SK-N-SH treated with all-trans-retinoic acid at 6 μM for 48 hours (cell line): ENCODE measurements around the gene LCN2.

Source experiments
- ATAC-seq: fragments of 200-7000 bp; cut with Tn5 transposase; 3 replicates; pipeline ENCODE4 v1.9.1; 2020; ENCODE audit warnings: mild to moderate bottlenecking, moderate library complexity
- ARNTL ChIP-seq: fragments of 450-650 bp; formaldehyde crosslinking; IDR thresholded peaks from 2 replicates; pipeline ENCODE4 v1.5.0; 2020; ENCODE audit warnings: low read depth, mild to moderate bottlenecking, moderate library complexity, borderline replicate concordance
- BACH2 ChIP-seq: fragments of 250-450 bp; sonication (Bioruptor Pico); IDR thresholded peaks from 2 replicates; pipeline ENCODE4 v1.9.0; 2021; ENCODE audit warnings: mild to moderate bottlenecking, borderline replicate concordance
- CREB5 ChIP-seq: fragments of 250-450 bp; sonication (Bioruptor Pico); IDR thresholded peaks from 2 replicates; pipeline ENCODE4 v1.5.1; 2020; ENCODE audit warnings: low read depth, mild to moderate bottlenecking, moderate library complexity
- CSRNP3 ChIP-seq: fragments of 250-450 bp; sonication (Bioruptor Pico); IDR thresholded peaks from 2 replicates; pipeline ENCODE4 v1.5.1; 2021; ENCODE audit warnings: mild to moderate bottlenecking, moderate library complexity
- ESRRG ChIP-seq: fragments of 250-450 bp; sonication (Bioruptor Pico); IDR thresholded peaks from 2 replicates; pipeline ENCODE4 v1.6.1; 2021; ENCODE audit warnings: mild to moderate bottlenecking
- GLIS3 ChIP-seq: fragments of 250-450 bp; sonication (Bioruptor Pico); IDR thresholded peaks from 2 replicates; pipeline ENCODE4 v1.5.0; 2020; ENCODE audit warnings: mild to moderate bottlenecking, moderate library complexity
- OSR1 ChIP-seq: fragments of 250-450 bp; sonication (Bioruptor Pico); IDR thresholded peaks from 2 replicates; pipeline ENCODE4 v1.8.0; 2022; ENCODE audit warnings: moderate library complexity, mild to moderate bottlenecking, inconsistent platforms
- PATZ1 ChIP-seq: fragments of 250-450 bp; sonication (Bioruptor Pico); IDR thresholded peaks from 2 replicates; pipeline ENCODE4 v1.8.0; 2020; ENCODE audit warnings: mild to moderate bottlenecking, moderate library complexity, borderline replicate concordance
- POU6F1 ChIP-seq: fragments of 250-450 bp; sonication (Bioruptor Pico); IDR thresholded peaks from 2 replicates; pipeline ENCODE4 v1.8.0; 2021; ENCODE audit warnings: low read depth, mild to moderate bottlenecking, moderate library complexity, borderline replicate concordance
- PPARA ChIP-seq: fragments of 250-450 bp; sonication (Bioruptor Pico); IDR thresholded peaks from 2 replicates; pipeline ENCODE4 v1.5.0; 2020; ENCODE audit warnings: mild to moderate bottlenecking, borderline replicate concordance
- RARB ChIP-seq: fragments of 250-450 bp; sonication (Bioruptor Pico); IDR thresholded peaks from 2 replicates; pipeline ENCODE4 v1.8.0; 2021; ENCODE audit warnings: mild to moderate bottlenecking, moderate library complexity
- SNAI2 ChIP-seq: fragments of 250-450 bp; sonication (Bioruptor Pico); IDR thresholded peaks from 2 replicates; pipeline ENCODE4 v1.5.0; 2020; ENCODE audit warnings: mild to moderate bottlenecking, moderate library complexity
- TCF4 ChIP-seq: fragments of 250-450 bp; sonication (Bioruptor Pico); IDR thresholded peaks from 2 replicates; pipeline ENCODE4 v1.8.0; 2021; ENCODE audit warnings: mild to moderate bottlenecking, moderate library complexity, borderline replicate concordance
- TOX ChIP-seq: fragments of 250-450 bp; sonication (Bioruptor Pico); IDR thresholded peaks from 2 replicates; pipeline ENCODE4 v1.8.0; 2021; ENCODE audit warnings: mild to moderate bottlenecking, moderate library complexity, borderline replicate concordance
- TSHZ2 ChIP-seq: fragments of 250-450 bp; sonication (Bioruptor Pico); IDR thresholded peaks from 2 replicates; pipeline ENCODE4 v1.5.0; 2020; ENCODE audit warnings: mild to moderate bottlenecking, moderate library complexity
- ZC3H10 ChIP-seq: fragments of 250-450 bp; sonication (Bioruptor Pico); IDR thresholded peaks from 2 replicates; pipeline ENCODE4 v1.5.1; 2021; ENCODE audit warnings: mild to moderate bottlenecking, moderate library complexity
- ZFP3 ChIP-seq: fragments of 250-450 bp; sonication (Bioruptor Pico); IDR thresholded peaks from 2 replicates; pipeline ENCODE4 v1.5.0; 2020; ENCODE audit warnings: mild to moderate bottlenecking, moderate library complexity
- ZFP30 ChIP-seq: fragments of 450-650 bp; formaldehyde crosslinking; IDR thresholded peaks from 2 replicates; pipeline ENCODE4 v1.5.0; 2022; ENCODE audit warnings: mild to moderate bottlenecking, moderate library complexity
- ZNF565 ChIP-seq: fragments of 450-650 bp; formaldehyde crosslinking; conservative IDR thresholded peaks from 2 replicates; pipeline ENCODE4 v1.5.0; 2020; ENCODE audit warnings: low read depth, mild to moderate bottlenecking, moderate library complexity
- ZNF70 ChIP-seq: fragments of 450-650 bp; formaldehyde crosslinking; IDR thresholded peaks from 2 replicates; pipeline ENCODE4 v1.5.0; 2020; ENCODE audit warnings: mild to moderate bottlenecking, moderate library complexity
- ZNF8 ChIP-seq: fragments of 450-650 bp; formaldehyde crosslinking; IDR thresholded peaks from 2 replicates; pipeline ENCODE4 v1.5.0; 2020; ENCODE audit warnings: mild to moderate bottlenecking, moderate library complexity

LCN2 gene

GRCh38 chr9:128164307-128164885 is 15.1 kb downstream of the LCN2 start:
- TF ChIP-seq ZNF565 (CRISPR knock-in tag): no peak
- no peak for TF ChIP-seq ZC3H10 (CRISPR knock-in tag)
- TF ChIP-seq TCF4 (CRISPR knock-in tag): no peak
- TF ChIP-seq ZFP3: no peak
- TF ChIP-seq ARNTL: no peak
- TF ChIP-seq ESRRG (CRISPR knock-in tag): no peak
- TF ChIP-seq POU6F1 (CRISPR knock-in tag): no peak
- no peak for TF ChIP-seq OSR1 (CRISPR knock-in tag)
- TF ChIP-seq GLIS3 (CRISPR knock-in tag): no peak
- no peak for TF ChIP-seq ZNF70 (CRISPR knock-in tag)
- no peak for TF ChIP-seq BACH2 (CRISPR knock-in tag)
- no peak for TF ChIP-seq CSRNP3 (CRISPR knock-in tag)
- no peak for TF ChIP-seq SNAI2 (CRISPR knock-in tag)
- no peak for TF ChIP-seq CREB5 (CRISPR knock-in tag)
- no peak for TF ChIP-seq TSHZ2 (CRISPR knock-in tag)
- TF ChIP-seq RARB (CRISPR knock-in tag): no peak
- ATAC-seq: no peak

- TF ChIP-seq TSHZ2 (CRISPR knock-in tag) (no peak), TOX (CRISPR knock-in tag) (no peak), PPARA (CRISPR knock-in tag) (no peak), OSR1 (CRISPR knock-in tag) (no peak), GLIS3 (CRISPR knock-in tag) (no peak), ZFP3 (no peak), PATZ1 (no peak), ZNF8 (CRISPR knock-in tag) (no peak), POU6F1 (CRISPR knock-in tag) (no peak), ESRRG (CRISPR knock-in tag) (no peak), ZC3H10 (CRISPR knock-in tag) (no peak), CREB5 (CRISPR knock-in tag) (no peak), CSRNP3 (CRISPR knock-in tag) (no peak), ZFP30 (CRISPR knock-in tag) (no peak), RARB (CRISPR knock-in tag) (no peak)
- ATAC-seq: no peak
Measured at GRCh38 chr9:128166169-128166568, 16.9 kb downstream of the LCN2 start.
